Measurements from ENCODE around the gene CTCFL.

Gene CTCFL, protein sequence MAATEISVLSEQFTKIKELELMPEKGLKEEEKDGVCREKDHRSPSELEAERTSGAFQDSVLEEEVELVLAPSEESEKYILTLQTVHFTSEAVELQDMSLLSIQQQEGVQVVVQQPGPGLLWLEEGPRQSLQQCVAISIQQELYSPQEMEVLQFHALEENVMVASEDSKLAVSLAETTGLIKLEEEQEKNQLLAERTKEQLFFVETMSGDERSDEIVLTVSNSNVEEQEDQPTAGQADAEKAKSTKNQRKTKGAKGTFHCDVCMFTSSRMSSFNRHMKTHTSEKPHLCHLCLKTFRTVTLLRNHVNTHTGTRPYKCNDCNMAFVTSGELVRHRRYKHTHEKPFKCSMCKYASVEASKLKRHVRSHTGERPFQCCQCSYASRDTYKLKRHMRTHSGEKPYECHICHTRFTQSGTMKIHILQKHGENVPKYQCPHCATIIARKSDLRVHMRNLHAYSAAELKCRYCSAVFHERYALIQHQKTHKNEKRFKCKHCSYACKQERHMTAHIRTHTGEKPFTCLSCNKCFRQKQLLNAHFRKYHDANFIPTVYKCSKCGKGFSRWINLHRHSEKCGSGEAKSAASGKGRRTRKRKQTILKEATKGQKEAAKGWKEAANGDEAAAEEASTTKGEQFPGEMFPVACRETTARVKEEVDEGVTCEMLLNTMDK

DNA sequence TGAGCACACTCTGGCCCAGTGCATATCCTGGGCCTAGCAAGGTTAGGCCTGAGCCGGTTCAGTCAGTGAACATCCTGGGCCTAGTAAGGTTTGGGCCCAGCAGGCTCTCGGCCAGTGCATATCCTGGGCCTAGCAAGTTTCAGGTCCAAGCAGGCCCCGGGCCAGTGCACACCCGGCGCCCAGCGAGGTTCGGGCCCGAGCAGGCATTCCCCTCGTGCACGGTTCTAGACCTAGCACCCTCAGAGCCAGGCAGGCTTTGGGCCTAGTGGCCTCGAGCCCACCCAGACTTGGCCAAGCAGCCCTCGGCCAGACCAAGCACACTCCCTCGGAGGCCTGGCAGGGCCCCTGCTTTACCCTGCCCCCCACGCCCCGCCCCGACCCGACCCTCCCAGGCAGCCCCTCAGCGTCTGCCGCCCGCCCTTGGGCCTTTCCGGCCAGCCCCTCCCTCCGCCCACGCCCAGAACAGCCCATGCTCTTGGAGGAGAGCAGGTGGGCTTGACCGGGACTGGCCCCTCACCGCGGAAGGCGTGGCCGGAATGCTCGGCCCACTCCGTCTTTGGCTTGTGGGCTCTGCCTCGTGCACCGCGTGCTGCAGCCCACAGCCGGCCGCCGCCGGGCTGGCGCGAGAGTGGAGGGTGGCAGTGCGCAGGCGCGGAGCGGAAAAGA is at the start of gene CTCFL:
Gene CTCFL (minus strand): TSS at position 630 of the 666 bp plus-strand sequence. CDS start 935 bp downstream, outside the sequence.
- DNase-seq (ENCODE audit: extremely low spot score, insufficient read length, low read depth) = no peak
- no peak for FAIRE-seq

- DNase-seq (ENCODE audit: extremely low spot score, insufficient read length, low read depth) (no peak), FAIRE-seq (no peak)
These were observed 49.0 kb upstream of the CTCFL start for GRCh38 chr20:57573894-57574293.

- no peak for FAIRE-seq
- DNase-seq (ENCODE audit: extremely low spot score, insufficient read length, low read depth) = no peak
These were observed 48.3 kb upstream of the CTCFL start for GRCh38 chr20:57573242-57573641.

DNA sequence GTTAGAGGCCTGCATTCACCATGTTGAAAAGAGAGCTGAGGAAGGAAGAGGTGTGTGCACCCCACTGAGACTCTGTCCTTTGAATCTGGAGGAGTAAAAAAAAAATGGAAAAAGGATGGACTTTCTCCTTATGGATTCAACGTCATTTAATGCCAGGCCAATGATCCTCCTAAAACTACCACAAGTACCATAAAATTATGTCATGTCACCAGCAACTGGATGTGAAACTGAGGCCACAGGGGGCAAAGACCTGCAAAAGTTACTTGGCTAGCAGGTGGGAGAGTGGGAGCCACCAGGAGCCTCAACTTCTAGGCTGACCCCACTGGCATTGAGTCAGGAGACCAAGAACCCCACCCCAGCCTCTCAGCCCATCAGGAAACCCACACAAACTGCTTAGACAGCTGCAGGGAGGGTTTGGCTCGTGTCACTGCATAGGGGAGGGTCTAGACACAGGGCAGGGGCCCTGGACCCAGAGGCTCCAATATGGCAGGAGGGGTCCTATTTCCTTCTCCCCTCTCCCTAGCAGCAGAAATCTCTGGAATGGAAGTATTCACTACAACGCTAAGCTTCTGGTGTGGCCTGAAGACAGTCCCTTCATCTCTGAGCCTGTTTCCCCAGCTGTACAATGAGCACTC is 47.0 kb upstream of the CTCFL start:
- FAIRE-seq = no peak
- no peak for DNase-seq (ENCODE audit: extremely low spot score, insufficient read length, low read depth)

GRCh38 chr20:57570920-57571319 is 46.0 kb upstream of the CTCFL start:
- no peak for DNase-seq (ENCODE audit: extremely low spot score, insufficient read length, low read depth)

GRCh38 chr20:57570145-57570850 is 45.4 kb upstream of the CTCFL start:
- FAIRE-seq (no peak), DNase-seq (ENCODE audit: extremely low spot score, insufficient read length, low read depth) (no peak)

More at GRCh38 chr20:57570920-57571319, 46.0 kb upstream of the CTCFL start:
- FAIRE-seq = no peak

DNA sequence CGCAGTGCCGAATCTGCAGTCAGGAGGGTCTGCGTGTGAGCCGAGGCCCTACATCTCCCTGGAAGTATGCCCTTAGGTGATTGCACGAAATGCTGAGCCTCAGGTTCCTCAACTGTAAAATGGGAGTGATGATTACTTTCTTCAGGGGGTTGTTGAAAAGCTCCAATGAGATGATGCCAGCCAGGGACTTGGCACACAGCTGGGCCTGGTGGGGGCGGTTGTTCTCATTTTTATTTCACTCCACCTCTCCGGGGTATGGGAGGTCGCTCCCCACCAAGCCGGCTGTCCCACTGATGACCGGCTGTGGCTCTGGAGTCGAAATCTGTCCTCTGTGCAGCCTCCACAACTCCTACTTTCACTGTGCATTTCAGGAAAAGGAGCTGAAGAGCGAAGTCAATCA is 44.0 kb upstream of the CTCFL start:
- DNase-seq (ENCODE audit: extremely low spot score, insufficient read length, low read depth) = no peak
- FAIRE-seq = no peak

GRCh38 chr20:57568088-57568896 is 43.4 kb upstream of the CTCFL start:
- no peak for DNase-seq (ENCODE audit: extremely low spot score, insufficient read length, low read depth)
- FAIRE-seq = no peak

DNA sequence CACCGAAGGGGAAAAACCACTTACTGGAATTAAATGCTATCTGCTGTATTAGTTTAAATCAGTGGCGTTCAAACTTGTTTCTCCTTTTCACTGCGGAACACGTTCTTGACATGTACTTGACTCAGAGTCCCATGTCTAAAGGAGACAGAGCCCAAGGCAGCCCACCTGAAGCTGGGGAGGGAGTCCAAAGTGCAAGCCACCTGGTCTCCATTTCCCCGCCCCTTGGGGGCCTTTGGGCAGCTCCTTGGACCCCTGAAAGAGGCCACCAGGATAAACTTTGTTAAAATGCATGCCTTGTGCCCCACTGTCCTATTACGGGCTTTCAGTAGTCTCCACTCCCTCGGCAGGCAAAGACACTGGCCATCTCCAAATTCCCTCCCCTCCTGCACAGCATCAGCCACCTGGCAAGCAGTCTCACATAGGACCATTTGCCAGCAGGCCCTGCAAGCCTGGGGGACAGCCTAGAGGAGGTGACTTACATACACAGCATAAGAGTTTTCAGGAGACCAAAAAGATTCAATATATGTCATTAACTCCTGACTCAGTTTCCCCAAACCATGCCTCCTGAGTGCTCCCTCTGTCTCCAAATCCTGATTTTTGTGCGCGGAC is 42.6 kb upstream of the CTCFL start:
- FAIRE-seq (no peak), DNase-seq (ENCODE audit: extremely low spot score, insufficient read length, low read depth) (no peak)

DNA sequence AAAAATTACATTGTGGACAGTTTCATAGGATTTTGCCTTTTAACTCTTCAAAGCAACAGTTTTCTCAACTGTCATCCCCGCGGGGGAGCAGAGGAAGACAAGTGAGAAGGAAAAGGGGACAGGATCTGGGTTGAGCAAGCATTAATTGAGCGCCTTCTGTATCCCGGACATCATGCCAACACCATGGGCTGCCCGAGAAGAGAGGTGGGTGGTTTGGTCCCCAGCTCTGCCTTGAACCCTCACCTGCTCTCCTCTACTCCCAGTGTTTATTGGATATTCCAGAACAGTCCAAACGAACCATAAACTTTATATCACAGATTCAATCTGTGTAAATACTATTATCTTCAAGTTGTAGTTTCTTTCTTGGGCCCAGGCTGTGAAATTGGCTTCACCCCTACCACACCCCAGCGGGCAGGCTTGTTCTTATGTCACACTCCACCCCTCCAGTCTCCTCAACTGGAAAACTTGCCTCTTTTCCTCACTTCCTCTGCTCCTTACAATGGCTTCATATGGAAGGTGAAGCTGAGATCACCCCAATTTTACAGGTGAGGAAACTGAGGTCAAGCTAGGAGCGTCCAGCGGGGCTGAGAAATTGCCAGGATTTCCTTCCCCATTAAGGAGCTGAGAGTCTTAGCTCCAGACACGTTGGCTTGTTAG is 42.0 kb upstream of the CTCFL start:
- no peak for FAIRE-seq
- no peak for DNase-seq (ENCODE audit: extremely low spot score, insufficient read length, low read depth)

GRCh38 chr20:57566399-57566798 is 41.5 kb upstream of the CTCFL start:
- FAIRE-seq (no peak), DNase-seq (ENCODE audit: extremely low spot score, insufficient read length, low read depth) (no peak)

DNA sequence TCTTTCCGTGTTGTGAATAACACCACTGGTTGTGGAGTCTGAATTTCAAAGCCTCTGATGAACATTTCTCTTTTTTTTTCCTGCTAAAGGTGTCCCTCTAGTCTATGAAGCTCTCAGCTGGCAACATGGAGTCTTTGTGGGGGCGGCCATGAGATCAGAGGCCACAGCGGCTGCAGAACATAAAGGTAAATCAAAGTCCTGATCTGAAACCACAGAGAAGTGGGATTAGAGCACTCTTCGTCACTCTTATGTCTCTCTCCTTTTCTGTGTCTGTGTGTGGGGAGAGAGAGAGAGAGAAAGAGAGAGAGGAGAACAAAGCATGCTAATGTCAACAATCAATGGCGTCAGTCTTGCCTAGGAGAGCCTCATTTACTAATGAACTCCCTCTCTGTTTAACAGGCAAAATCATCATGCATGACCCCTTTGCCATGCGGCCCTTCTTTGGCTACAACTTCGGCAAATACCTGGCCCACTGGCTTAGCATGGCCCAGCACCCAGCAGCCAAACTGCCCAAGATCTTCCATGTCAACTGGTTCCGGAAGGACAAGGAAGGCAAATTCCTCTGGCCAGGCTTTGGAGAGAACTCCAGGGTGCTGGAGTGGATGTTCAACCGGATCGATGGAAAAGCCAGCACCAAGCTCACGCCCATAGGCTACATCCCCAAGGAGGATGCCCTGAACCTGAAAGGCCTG is 40.2 kb upstream of the CTCFL start:
- no peak for FAIRE-seq
- no peak for DNase-seq (ENCODE audit: extremely low spot score, insufficient read length, low read depth)

DNA sequence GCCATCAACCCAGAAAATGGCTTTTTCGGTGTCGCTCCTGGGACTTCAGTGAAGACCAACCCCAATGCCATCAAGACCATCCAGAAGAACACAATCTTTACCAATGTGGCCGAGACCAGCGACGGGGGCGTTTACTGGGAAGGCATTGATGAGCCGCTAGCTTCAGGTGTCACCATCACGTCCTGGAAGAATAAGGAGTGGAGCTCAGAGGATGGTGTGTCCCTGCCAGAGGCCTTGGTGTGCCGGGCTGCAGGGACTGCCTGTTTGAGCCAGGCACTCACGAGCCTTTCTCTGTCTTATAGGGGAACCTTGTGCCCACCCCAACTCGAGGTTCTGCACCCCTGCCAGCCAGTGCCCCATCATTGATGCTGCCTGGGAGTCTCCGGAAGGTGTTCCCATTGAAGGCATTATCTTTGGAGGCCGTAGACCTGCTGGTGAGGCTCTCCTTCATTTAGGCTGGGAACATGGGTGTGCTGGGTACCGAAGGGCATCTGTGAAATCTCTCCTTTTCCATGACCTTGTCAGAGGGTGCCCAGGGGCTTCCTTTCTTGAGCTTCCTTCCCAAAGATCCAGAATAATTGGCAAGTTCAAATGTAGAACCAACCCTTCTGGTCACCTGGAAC is 39.4 kb upstream of the CTCFL start:
- DNase-seq (ENCODE audit: extremely low spot score, insufficient read length, low read depth) (no peak), FAIRE-seq (no peak)

- FAIRE-seq = no peak
- no peak for DNase-seq (ENCODE audit: extremely low spot score, insufficient read length, low read depth)
These were observed 38.6 kb upstream of the CTCFL start for GRCh38 chr20:57563522-57563921.

GRCh38 chr20:57562541-57563465 is 37.9 kb upstream of the CTCFL start:
- FAIRE-seq = no peak
- DNase-seq (ENCODE audit: extremely low spot score, insufficient read length, low read depth) = no peak

Measured in GM18507 (cell line).